K562 (cell line): Measurements from ENCODE around the gene CTCF. TPM values are rescaled to one million over a fixed set of nuclear protein-coding genes. Genes with fewer than 3 reads are reported as not detected.
A peak's percentile ranks its signal among the peaks of the same experiment; 100 is the strongest.

Experiments used
- CREM ChIP-seq: IDR thresholded peaks from 2 replicates; pipeline ENCODE4 v1.6.1; 2014; ENCODE audit warnings: antibody characterized with exemption, low read depth
- MAFK ChIP-seq: IDR thresholded peaks from 2 replicates; pipeline ENCODE4 v1.6.1; 2011; ENCODE audit warnings: low read length, improper control_type of control experiment
- MYC ChIP-seq, 2 experiments: fragments of 250-450 bp in 1 of 2; sonication (Bioruptor Pico) in 1 of 2; IDR thresholded peaks; 2 replicates each; pipeline versions ENCODE4 v1.5.1 to v1.6.1; 2012 to 2021; ENCODE audit warnings: low read depth in 2 of 2, borderline replicate concordance in 1 of 2, improper control_type of control experiment in 1 of 2, low read length in 1 of 2, mild to moderate bottlenecking in 1 of 2, moderate library complexity in 1 of 2
- NCOA1 ChIP-seq: fragments of 450-650 bp; IDR thresholded peaks from 2 replicates; pipeline ENCODE4 v1.6.1; 2016; ENCODE audit warnings: low read depth
- TFAP4 ChIP-seq: sonication (generic); formaldehyde crosslinking; IDR thresholded peaks from 2 replicates; pipeline ENCODE4 v1.8.0; 2022; ENCODE audit warnings: missing genetic modification reagents, mild to moderate bottlenecking, moderate library complexity, borderline replicate concordance
- VEZF1 ChIP-seq: fragments of 200-800 bp; sonication (Bioruptor generic); IDR thresholded peaks from 2 replicates; pipeline ENCODE4 v1.6.1; 2017; ENCODE audit warnings: missing genetic modification characterization, missing compliant biosample characterization
- ZBTB17 ChIP-seq: fragments of 450-650 bp; formaldehyde crosslinking; IDR thresholded peaks from 2 replicates; pipeline ENCODE4 v1.4.0; 2020; ENCODE audit warnings: mild to moderate bottlenecking
- ZC3H8 ChIP-seq: fragments of 450-650 bp; IDR thresholded peaks from 2 replicates; pipeline ENCODE4 v1.6.1; 2017
- ZNF407 ChIP-seq: fragments of 450-650 bp; IDR thresholded peaks from 2 replicates; pipeline ENCODE4 v1.6.1; 2016; ENCODE audit warnings: low read depth
- polyA plus RNA-seq, 8 experiments: library from polyadenylated mRNA; depleted of rRNA in 4 of 8; stranded (reverse) in 5 of 8; unstranded in 3 of 8; fragments of >200 nt; fragmentation: Nextera tagmentation in 2 of 8; fragmentation: Illumina TruSeq in 1 of 8; extraction: Ambion mirVana in 2 of 8; extraction: Trizol in 1 of 8; gene quantifications; 2 replicates each; pipeline versions ENCODE4 v1.2.1 to v1.2.3, GENCODE V29; 2011 to 2014; ENCODE audit warnings: inconsistent platforms in 1 of 8, missing spikeins in 1 of 8
- total RNA-seq, 7 experiments: library from RNA; depleted of rRNA in 6 of 7; stranded (reverse); fragments of >200 nt in 6 of 7; fragmentation: Illumina TruSeq in 2 of 7; extraction: Trizol in 2 of 7; gene quantifications; 2 replicates each; pipeline versions ENCODE4 v1.2.1 to v1.2.3, GENCODE V29; 2011 to 2021; ENCODE audit warnings: low replicate concordance in 1 of 7
- TF ChIP-seq, protein P1 (sequence below): sonication (generic); formaldehyde crosslinking; IDR thresholded peaks from 2 replicates; pipeline ENCODE4 v1.9.0; 2022; ENCODE audit warnings: mild to moderate bottlenecking, missing genetic modification reagents
- TF ChIP-seq, protein P2 (sequence below), 2 experiments: fragments of 250-450 bp in 1 of 2; fragments of 450-650 bp in 1 of 2; sonication (Bioruptor Pico) in 1 of 2; IDR thresholded peaks; 2 replicates each; pipeline versions ENCODE4 v1.6.1 to v1.8.0; 2016 to 2021; ENCODE audit warnings: mild to moderate bottlenecking in 2 of 2, moderate library complexity in 2 of 2, missing compliant biosample characterization in 1 of 2, missing genetic modification characterization in 1 of 2
- TF ChIP-seq, protein P3 (sequence below), 2 experiments: fragments of 200-800 bp in 1 of 2; sonication (Bioruptor generic) in 1 of 2; sonication (generic) in 1 of 2; formaldehyde crosslinking in 1 of 2; IDR thresholded peaks in 1 of 2; conservative IDR thresholded peaks in 1 of 2; 2 replicates each; pipeline versions ENCODE4 v1.5.0 to v1.6.1; 2016 to 2020; ENCODE audit warnings: missing compliant biosample characterization in 1 of 2, missing genetic modification characterization in 1 of 2, missing genetic modification reagents in 1 of 2

CTCF gene
- total and polyA plus RNA-seq, 9 of the 15 experiments (the other 6 are each of a cell fraction or from before 2014, with no cell fraction given): 7.8 to 49.2 (median 33.9) TPM

DNA sequence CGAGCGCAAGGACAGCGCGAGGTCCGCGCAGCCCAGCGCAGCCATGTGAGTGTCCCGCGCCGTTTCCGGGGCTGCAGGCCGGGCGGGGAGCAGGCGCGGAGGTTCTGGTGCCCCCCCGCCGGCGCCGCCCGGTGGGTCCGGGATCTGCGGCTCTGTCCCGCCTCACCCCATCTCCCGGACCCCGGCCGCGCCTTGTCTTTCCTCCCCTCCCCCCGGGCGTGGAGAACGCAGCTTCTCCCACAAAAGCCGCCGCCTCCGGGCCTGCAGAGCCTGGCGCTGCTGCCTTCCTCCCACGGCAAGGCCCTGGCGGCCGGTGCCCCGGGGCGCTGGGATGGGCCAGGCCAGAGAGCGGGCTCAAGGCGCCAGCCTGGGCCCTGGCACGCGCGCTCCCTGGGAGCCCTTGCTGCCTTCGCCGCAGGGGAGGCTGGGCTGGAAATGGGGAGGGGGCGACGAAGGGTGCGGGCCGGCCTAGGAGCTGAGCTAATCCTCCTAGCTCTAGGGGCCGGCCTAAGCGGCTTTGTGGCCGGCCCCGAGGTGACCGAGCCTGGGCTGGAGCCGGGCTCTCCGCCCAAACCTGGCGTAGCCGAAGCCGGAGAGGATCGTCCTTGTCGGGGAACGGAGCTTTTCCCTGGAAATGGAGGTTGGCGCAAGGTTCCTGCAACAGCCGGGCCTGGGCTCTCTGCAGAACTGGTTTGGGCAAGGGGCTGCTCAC is 33.3 kb upstream of the CTCF start (continued):
- TF ChIP-seq ZNF407: no peak
- no peak for TF ChIP-seq ZBTB17 (CRISPR knock-in tag)
- peak; percentile 70 for TF ChIP-seq VEZF1 (CRISPR knock-in tag)
- TF ChIP-seq, protein P1, sequence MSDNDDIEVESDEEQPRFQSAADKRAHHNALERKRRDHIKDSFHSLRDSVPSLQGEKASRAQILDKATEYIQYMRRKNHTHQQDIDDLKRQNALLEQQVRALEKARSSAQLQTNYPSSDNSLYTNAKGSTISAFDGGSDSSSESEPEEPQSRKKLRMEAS (CRISPR knock-in tag): peak; percentile 12
- TF ChIP-seq ZC3H8: no peak
- TF ChIP-seq, protein P2, sequence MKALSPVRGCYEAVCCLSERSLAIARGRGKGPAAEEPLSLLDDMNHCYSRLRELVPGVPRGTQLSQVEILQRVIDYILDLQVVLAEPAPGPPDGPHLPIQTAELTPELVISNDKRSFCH (CRISPR knock-in tag; IDR thresholded peaks at IDR 0.05): no peak
- TF ChIP-seq, protein P2 (tag; IDR thresholded peaks at IDR 0.05): no peak
- 0 out of 2 replicates have a peak, but pooled peaks have one; percentile 14 for TF ChIP-seq MYC (IDR thresholded peaks at IDR 0.05; ENCODE audit: low read depth, low read length)
- TF ChIP-seq MYC (CRISPR knock-in tag; IDR thresholded peaks at IDR 0.05; ENCODE audit: borderline replicate concordance, low read depth): no peak
- TF ChIP-seq MAFK: no peak
- no peak for TF ChIP-seq CREM
- TF ChIP-seq, protein P3, sequence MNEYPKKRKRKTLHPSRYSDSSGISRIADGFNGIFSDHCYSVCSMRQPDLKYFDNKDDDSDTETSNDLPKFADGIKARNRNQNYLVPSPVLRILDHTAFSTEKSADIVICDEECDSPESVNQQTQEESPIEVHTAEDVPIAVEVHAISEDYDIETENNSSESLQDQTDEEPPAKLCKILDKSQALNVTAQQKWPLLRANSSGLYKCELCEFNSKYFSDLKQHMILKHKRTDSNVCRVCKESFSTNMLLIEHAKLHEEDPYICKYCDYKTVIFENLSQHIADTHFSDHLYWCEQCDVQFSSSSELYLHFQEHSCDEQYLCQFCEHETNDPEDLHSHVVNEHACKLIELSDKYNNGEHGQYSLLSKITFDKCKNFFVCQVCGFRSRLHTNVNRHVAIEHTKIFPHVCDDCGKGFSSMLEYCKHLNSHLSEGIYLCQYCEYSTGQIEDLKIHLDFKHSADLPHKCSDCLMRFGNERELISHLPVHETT (CRISPR knock-in tag; conservative IDR thresholded peaks at IDR 0.05 in 1 of 2, IDR thresholded peaks at IDR 0.05 in 1 of 2): 0 out of 4 replicates have a peak, but pooled peaks of 1 of the 2 experiments have one; percentile 38
- no peak for TF ChIP-seq NCOA1
- TF ChIP-seq TFAP4 (CRISPR knock-in tag): peak; percentile 4; the same call in 1 of the 2 replicates
